IPS DF 6.9 (cell line): ENCODE measurements around the gene CHRD.
A peak's percentile ranks its signal among the peaks of the same experiment; 100 is the strongest.

Experiments
- DNase-seq: peaks from one replicate; pipeline ENCODE4 v3.0.0-alpha.2; 2013; ENCODE audit warnings: low read depth, low spot score
- H3K27ac ChIP-seq: one replicate; pipeline ENCODE4 v1.5.1; 2013; ENCODE audit warnings: low read length, control low read depth
- H3K27me3 ChIP-seq: 2 replicates; pipeline ENCODE4 v1.6.1; 2013; ENCODE audit warnings: mild to moderate bottlenecking, low read length; ENCODE audit not compliant: control insufficient read depth, insufficient read depth
- H3K36me3 ChIP-seq: 2 replicates; pipeline ENCODE4 v1.6.1; 2013; ENCODE audit warnings: low read length; ENCODE audit not compliant: control insufficient read depth, insufficient read depth
- H3K4me1 ChIP-seq: 2 replicates; pipeline ENCODE4 v1.6.1; 2013; ENCODE audit warnings: low read length; ENCODE audit not compliant: control insufficient read depth, insufficient read depth
- H3K4me3 ChIP-seq: 2 replicates; pipeline ENCODE4 v1.5.1; 2013; ENCODE audit warnings: mild to moderate bottlenecking, low read length
- H3K9me3 ChIP-seq: 2 replicates; pipeline ENCODE4 v1.6.1; 2013; ENCODE audit warnings: low read length, inconsistent platforms; ENCODE audit not compliant: control insufficient read depth, insufficient read depth
- WGBS: extraction: QIAGEN DNeasy Blood & Tissue Kit; methylation state at CpG from one replicate; pipeline ENCODE4 v1.1.7; 2013; ENCODE audit warnings: mixed read lengths, missing lambda C conversion rate; ENCODE audit not compliant: insufficient read length, insufficient coverage; 5-methylcytosine and 5-hydroxymethylcytosine counted together

The CHRD gene

DNA sequence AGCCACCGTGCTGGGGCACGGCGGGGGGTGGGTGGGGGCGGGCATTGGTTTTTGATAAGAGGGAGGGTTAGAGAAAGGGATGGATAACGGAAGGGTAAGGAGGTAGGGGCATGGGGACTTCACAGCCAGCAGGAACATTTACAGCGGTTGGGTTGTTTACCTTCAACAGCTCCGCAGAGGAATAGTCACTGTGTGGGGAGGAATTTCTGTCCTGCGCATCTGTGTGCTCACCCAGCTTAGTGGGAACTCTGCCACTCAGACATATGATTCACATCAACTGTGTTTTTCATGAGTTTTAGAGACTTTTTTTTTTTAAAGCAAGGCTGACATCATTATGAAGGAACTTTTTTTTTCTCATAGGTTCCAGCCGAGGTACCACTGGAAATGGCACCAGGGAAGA is 19.6 kb downstream of the CHRD start:
- Histone ChIP-seq H3K27me3 (no peaks in the 10 kb centered on the region), H3K36me3 (no peaks in the 10 kb centered on the region), H3K9me3 (no peaks in the 10 kb centered on the region), H3K4me1 (peaks cover 1% of the 10 kb centered on the region; the same call in 1 of the 2 replicates), H3K4me3 (no peak overlapping the region), H3K27ac (no peak overlapping the region)
- no CpG with 5 or more reads among the region's 9 CpGs for WGBS
- no peak for DNase-seq

DNA sequence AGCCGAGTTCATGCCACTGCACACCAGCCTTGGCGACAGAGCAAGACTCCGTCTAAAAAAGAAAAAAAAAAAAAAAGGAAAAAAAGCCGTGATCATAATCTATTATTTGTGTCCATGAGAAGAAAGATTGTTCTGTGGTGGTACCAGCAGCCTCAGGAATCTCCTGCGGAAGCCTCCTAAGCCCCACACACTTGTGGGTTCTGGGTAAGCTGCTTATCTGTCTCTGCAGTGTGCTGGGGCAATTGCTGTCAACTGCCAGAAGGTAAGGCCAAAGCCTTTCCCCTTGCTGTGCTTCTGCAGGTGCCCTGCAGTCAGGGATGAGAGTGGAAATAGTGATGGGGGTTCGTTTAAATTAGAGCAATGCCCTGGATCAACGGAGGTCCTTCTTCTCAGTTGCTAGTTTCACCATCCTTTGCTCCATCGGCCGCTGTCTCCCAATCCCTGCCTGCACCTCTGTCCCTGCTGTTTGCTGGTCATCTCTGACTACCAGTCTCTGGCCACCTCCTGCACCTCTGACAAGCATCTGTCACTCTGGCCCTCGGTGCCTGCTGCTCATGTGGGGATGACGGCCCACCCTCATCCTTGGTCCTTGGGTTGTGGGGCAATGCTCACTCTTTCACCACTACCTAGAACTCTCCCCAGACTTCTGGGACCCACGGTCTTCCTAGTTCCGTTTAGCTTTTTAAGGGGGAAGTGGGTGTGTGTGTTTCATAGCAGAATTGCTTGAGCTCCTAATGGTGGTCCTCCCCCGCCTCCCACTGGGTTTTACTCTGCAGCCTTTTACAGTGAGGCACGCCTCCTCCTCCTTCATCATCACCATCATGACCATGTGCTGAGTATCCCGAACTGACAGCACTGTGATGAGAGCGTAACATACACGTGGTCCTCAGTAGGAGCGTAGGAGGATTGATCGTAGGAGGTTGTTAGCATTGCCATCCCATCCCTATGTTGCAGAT is 25.5 kb downstream of the CHRD start:
- no peak overlapping the region for H3K27ac ChIP-seq
- no peak for DNase-seq
- no CpG with 5 or more reads among the region's 20 CpGs for WGBS
- H3K9me3 ChIP-seq: no peaks in the 10 kb centered on the region
- no peaks in the 10 kb centered on the region for H3K36me3 ChIP-seq
- H3K27me3 ChIP-seq: no peaks in the 10 kb centered on the region
- H3K4me1 ChIP-seq: no peaks in the 10 kb centered on the region
- no peak overlapping the region for H3K4me3 ChIP-seq

DNA sequence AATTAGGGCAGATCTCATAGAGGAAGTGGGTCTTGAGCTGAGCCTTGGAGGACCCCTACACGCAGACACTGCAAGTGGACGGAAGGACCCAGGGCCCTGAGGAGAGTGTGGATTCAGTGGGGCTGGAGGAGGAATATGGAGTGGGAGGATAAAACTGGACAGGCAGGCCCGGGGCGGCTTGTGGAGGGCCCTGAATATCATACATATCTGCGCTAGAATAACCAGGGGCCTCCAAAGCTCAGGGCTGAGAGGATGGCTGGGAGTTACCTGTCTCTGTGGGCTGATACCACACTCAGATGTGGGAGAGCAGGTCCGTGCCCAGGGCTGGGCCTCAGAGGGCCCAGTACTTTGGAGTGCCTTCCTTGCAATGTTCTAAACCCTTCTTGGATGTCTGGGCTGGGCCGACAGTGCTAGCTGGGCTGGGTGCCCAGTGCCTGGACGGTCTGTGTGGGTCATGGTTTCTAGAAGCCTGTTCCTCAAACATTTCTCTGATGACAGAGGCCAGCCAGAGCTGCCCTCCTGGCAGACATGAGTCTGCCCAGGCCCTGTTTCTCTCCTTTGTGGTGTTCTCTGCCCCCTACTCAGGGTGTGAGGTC is 29.6 kb downstream of the CHRD start:
- no peaks in the 10 kb centered on the region for H3K27me3 ChIP-seq
- WGBS: no CpG with 5 or more reads among the region's 8 CpGs
- H3K27ac ChIP-seq: no peak overlapping the region
- H3K36me3 ChIP-seq: no peaks in the 10 kb centered on the region
- H3K4me3 ChIP-seq: no peak overlapping the region
- DNase-seq: no peak
- no peaks in the 10 kb centered on the region for H3K4me1 ChIP-seq
- no peaks in the 10 kb centered on the region for H3K9me3 ChIP-seq

DNA sequence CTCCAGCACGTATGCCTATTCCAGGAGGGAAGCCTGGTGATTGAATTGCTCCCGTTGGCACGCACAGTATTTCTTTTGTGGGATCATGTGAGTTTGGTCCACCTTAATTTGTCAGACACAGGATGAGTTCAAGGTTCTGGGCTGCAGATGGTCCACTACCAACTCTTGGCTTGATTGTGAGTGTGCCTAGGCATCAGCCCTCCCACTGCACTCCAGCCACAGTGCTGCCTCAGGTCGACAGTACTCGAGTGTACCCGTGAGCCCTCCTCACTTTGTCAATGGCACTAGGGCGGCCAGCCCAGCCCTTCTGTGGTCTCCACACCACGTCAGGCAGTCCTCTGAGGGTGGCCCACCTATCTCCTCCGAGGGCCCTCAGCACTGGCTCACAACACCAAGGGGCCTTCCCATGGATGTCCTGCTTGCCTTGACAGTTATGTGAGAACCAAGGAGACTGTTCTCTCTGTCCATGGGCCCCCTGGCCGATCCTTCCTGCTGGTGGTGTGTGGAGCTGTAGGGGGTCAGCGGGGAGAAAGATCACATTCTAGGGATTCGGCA is 30.2 kb downstream of the CHRD start:
- Histone ChIP-seq H3K4me1 (no peaks in the 10 kb centered on the region; the same call in 1 of the 2 replicates), H3K9me3 (no peaks in the 10 kb centered on the region), H3K27ac (no peak overlapping the region), H3K36me3 (no peaks in the 10 kb centered on the region), H3K4me3 (no peak overlapping the region), H3K27me3 (no peaks in the 10 kb centered on the region)
- DNase-seq: no peak
- WGBS: no CpG with 5 or more reads among the region's 12 CpGs

DNA sequence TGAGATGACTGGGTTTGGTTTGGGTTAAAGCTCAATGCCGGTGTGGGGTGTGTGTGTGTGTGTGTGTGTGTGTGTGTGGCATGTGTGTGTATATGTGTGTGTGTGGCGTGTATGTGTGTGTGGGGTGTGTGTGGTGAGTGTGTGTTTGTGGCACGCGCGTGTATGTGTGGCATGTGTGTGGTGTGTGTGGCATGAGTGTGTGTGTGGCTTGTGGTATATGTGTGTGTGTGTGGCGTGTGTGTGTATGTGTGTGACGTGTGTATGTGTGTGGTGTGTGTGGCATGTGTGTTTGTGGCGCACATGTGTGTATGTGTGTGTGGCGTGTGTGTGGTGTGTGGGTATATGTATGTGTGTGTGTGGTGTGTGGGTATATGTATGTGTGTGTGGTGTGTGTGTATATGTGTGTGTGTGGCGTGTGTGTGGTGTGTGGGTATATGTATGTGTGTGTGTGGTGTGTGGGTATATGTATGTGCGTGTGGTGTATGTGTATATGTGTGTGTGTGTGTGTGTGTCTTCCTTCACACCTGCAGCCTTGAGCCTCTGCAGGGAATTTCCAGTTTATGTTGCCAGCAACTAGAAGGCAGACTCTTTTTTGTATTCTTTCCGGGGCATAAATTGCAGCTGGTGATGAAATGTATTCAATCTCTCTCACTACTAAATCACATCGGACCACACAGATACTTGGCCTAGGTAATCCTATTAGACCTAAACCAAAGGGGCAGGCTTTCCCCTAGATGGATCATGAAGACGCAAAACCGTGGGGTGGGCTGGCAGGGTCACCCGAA is 34.8 kb downstream of the CHRD start:
- no peaks in the 10 kb centered on the region for H3K9me3 ChIP-seq
- no peaks in the 10 kb centered on the region for H3K36me3 ChIP-seq
- no peak overlapping the region for H3K27ac ChIP-seq
- WGBS: over 99% methylated on average over 10 of the region's 16 CpGs
- H3K4me3 ChIP-seq: no peak overlapping the region
- no peak for DNase-seq
- no peaks in the 10 kb centered on the region; the same call in 1 of the 2 replicates for H3K4me1 ChIP-seq
- no peaks in the 10 kb centered on the region for H3K27me3 ChIP-seq

DNA sequence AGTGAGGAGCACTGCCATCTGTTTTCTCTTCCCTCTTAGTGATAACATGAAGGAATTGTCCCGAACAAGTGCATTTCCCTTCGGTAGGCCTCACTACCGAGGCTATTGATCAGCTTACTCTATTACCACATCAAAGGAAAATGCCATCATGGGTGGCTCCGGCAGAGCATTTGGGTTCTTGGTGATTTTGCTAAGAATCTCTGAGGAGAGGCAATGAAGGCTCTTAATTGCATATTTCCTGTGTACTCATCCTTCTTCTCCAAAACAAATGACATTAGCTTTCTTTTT is 35.3 kb downstream of the CHRD start:
- H3K36me3 ChIP-seq: no peaks in the 10 kb centered on the region
- H3K4me3 ChIP-seq: no peak overlapping the region
- H3K27ac ChIP-seq: no peak overlapping the region
- WGBS: no CpG with 5 or more reads among the region's 4 CpGs
- no peaks in the 10 kb centered on the region; the same call in 1 of the 2 replicates for H3K4me1 ChIP-seq
- no peaks in the 10 kb centered on the region for H3K27me3 ChIP-seq
- no peaks in the 10 kb centered on the region for H3K9me3 ChIP-seq
- DNase-seq: no peak

DNA sequence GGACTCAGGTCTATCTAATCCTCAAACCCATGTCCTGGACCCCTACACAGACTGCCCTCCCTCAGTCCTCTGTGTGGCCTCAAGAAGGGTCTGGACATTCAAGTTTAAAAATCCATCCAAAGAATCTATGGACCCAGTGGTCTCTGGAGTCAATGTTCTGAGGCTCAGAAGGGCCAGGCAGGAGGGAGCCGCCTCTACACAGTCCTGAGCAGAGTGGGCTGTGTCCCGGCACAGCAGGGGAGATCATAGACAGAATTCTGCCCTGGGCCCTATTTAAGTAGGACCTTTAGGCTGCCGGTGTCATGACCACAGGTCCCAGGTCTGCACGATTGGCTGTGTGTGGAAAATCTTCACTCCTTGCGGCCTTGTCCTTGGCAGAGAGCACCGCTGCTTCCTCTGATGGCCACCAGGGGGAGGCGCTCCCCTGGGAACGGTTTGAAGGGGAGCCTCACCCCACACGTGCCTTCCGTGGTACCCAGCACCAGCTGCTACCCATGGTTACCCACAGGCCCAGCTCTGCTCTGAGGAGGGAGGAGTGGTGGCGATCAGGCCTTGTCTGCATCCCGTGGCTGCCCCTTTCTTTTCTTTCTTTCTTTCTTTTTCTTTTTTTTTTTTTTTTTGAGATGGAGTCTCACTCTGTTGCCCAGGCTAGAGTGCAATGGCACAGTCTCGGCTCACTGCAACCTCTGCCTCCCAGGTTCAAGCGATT is 37.9 kb downstream of the CHRD start:
- no peak overlapping the region for H3K4me3 ChIP-seq
- no CpG with 5 or more reads among the region's 14 CpGs for WGBS
- H3K27ac ChIP-seq: no peak overlapping the region
- peak; percentile 50 for DNase-seq
- H3K4me1 ChIP-seq: no peaks in the 10 kb centered on the region; the same call in 1 of the 2 replicates
- no peaks in the 10 kb centered on the region for H3K9me3 ChIP-seq
- H3K27me3 ChIP-seq: no peaks in the 10 kb centered on the region
- H3K36me3 ChIP-seq: no peaks in the 10 kb centered on the region

DNA sequence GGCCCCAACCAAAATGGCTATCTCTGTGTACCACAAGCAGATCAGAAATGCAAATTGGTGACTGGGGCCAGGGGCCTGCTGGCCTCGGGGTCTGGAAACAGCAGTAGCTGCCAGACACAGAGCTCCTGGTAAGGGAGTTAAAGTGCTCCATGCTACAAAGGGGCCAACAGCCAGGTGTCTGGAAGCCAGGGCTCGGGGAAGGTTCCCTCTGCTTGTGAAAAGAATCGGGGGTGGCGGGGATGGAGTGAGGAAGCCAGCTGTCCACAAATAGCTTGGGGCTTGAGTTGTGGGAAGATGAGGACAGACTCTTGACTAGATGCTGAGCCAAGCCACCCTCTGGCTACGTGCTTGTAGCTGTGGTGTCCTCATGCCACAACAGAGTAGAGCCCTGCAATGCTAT is 39.3 kb downstream of the CHRD start:
- Histone ChIP-seq H3K36me3 (no peaks in the 10 kb centered on the region), H3K27me3 (no peaks in the 10 kb centered on the region; the same call in 1 of the 2 replicates), H3K27ac (no peak overlapping the region), H3K4me1 (no peaks in the 10 kb centered on the region; the same call in 1 of the 2 replicates), H3K4me3 (no peak overlapping the region), H3K9me3 (no peaks in the 10 kb centered on the region)
- WGBS: no CpG with 5 or more reads among the region's 5 CpGs
- DNase-seq: no peak

DNA sequence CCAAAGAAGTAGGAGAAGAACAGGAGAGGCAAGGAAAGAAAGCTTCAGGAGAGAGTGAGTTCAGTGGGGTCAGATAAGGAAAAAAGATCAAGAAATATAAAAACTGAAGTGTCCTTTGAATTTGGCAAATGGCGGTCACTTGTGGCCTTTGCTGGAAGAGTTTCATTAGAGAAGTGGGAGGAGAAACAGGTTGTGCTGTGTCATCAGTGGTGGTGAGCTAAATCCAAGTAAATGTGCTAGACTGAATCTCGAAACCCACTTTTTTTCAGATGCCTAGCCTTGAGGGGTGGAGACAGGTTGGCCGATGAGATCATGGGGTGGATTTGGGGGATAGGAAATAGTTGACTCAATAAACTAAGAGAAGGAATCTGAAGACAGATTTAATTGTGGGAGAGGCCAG is 43.7 kb downstream of the CHRD start:
- no peak for DNase-seq
- WGBS: no CpG with 5 or more reads among the region's 3 CpGs

More for the DNA sequence above, 43.7 kb downstream of the CHRD start:
- Histone ChIP-seq H3K27me3 (no peaks in the 10 kb centered on the region; the same call in 1 of the 2 replicates), H3K4me1 (no peaks in the 10 kb centered on the region), H3K4me3 (no peak overlapping the region), H3K9me3 (no peaks in the 10 kb centered on the region), H3K27ac (no peak overlapping the region), H3K36me3 (no peaks in the 10 kb centered on the region)
